Endothelial cell of umbilical vein (primary cell): ENCODE data around the gene GP5. TPM values are rescaled to one million over a fixed set of nuclear protein-coding genes. Genes with fewer than 3 reads are reported as not detected.

Experiments
- BruUV-seq: library from RNA; stranded (reverse); fragments of 400-500 nt; replicated peaks from 2 replicates; lab custom pipeline; 2021; lab: Mats Ljungman, UMichigan
- CTCF ChIA-PET: fragments of 300-600, 350-600 bp; sonication (Branson Sonifier 250); formaldehyde crosslinking; loops from one replicate; lab custom pipeline; 2021; ENCODE audit warnings: antibody characterized with exemption, inconsistent platforms; lab: Charles Lee
- POLR2A ChIA-PET: fragments of 300-600, 350-600 bp; sonication (Branson Sonifier 250); formaldehyde crosslinking; loops from one replicate; lab custom pipeline; 2021; ENCODE audit warnings: antibody characterized with exemption, inconsistent platforms; lab: Charles Lee
- DNase-seq: peaks from one replicate; pipeline ENCODE4 v3.0.0-alpha.2; 2011; ENCODE audit warnings: low read depth, low spot score
- FAIRE-seq: peaks from 2 replicates; lab custom pipeline; 2011; peaks lifted over from hg19 to GRCh38; lab: Jason Lieb, UNC
- H2AFZ ChIP-seq: 2 replicates; pipeline ENCODE4 v1.6.0; 2012; ENCODE audit warnings: low read depth, low read length, control low read depth, inconsistent platforms
- H3K27ac ChIP-seq: 2 replicates; pipeline ENCODE4 v1.5.1; 2011; ENCODE audit warnings: low read depth, mild to moderate bottlenecking, control low read depth, low read length, moderate library complexity; ENCODE audit not compliant: insufficient read depth
- H3K27me3 ChIP-seq, 2 experiments: 2 replicates each; pipeline versions ENCODE4 v1.6.0 to v1.6.1; 2011; ENCODE audit warnings: low read length in 2 of 2, mixed read lengths in 1 of 2; ENCODE audit not compliant: control insufficient read depth in 2 of 2, insufficient read depth in 2 of 2
- H3K36me3 ChIP-seq, 2 experiments: 2 replicates in 1 of 2; 3 replicates in 1 of 2; pipeline ENCODE4 v1.5.1; 2011; ENCODE audit warnings: low read length in 2 of 2, mild to moderate bottlenecking in 1 of 2, moderate library complexity in 1 of 2; ENCODE audit not compliant: control insufficient read depth in 2 of 2, insufficient read depth in 2 of 2; ENCODE audit errors: extremely low read depth in 1 of 2
- H3K4me1 ChIP-seq: 3 replicates; pipeline ENCODE4 v1.5.1; 2011; ENCODE audit warnings: mild to moderate bottlenecking, low read length; ENCODE audit not compliant: control insufficient read depth, insufficient read depth; ENCODE audit errors: extremely low read depth
- H3K4me2 ChIP-seq: 2 replicates; pipeline ENCODE4 v1.6.1; 2011; ENCODE audit warnings: low read length, control low read depth, mixed read lengths; ENCODE audit not compliant: insufficient read depth
- H3K4me3 ChIP-seq, 3 experiments: fragments of 200-600 bp in 1 of 3; sonication (generic), shearing (Covaris generic) in 1 of 3; replicated peaks in 1 of 3; 2 replicates each; pipeline ENCODE4 v1.5.1; 2011 to 2016; ENCODE audit warnings: control low read depth in 3 of 3, low read length in 3 of 3, mild to moderate bottlenecking in 2 of 3, inconsistent platforms in 1 of 3, low read depth in 1 of 3, moderate library complexity in 1 of 3; ENCODE audit not compliant: insufficient read depth in 1 of 3
- H3K79me2 ChIP-seq: 2 replicates; pipeline ENCODE4 v1.6.0; 2012; ENCODE audit warnings: low read length, inconsistent platforms; ENCODE audit not compliant: control insufficient read depth, insufficient read depth
- H3K9ac ChIP-seq: replicated peaks from 2 replicates; pipeline ENCODE3; 2011; ENCODE audit warnings: low read length, control low read depth; ENCODE audit not compliant: insufficient read depth; ENCODE audit errors: extremely low read depth
- H3K9me1 ChIP-seq: replicated peaks from 3 replicates; pipeline ENCODE4 v1.6.0; 2011; ENCODE audit warnings: mild to moderate bottlenecking, low read length; ENCODE audit not compliant: control insufficient read depth, insufficient read depth; ENCODE audit errors: extremely low read depth
- H3K9me3 ChIP-seq: replicated peaks from 2 replicates; pipeline ENCODE4 v1.5.1; 2012; ENCODE audit warnings: low read length, inconsistent platforms; ENCODE audit not compliant: control insufficient read depth, insufficient read depth
- H4K20me1 ChIP-seq: replicated peaks from 2 replicates; pipeline ENCODE3; 2011; ENCODE audit warnings: mild to moderate bottlenecking, low read length; ENCODE audit not compliant: control insufficient read depth, insufficient read depth; ENCODE audit errors: extremely low read depth
- EZH2 ChIP-seq: IDR thresholded peaks from 2 replicates; pipeline ENCODE4 v1.6.1; 2012; ENCODE audit warnings: borderline replicate concordance, low read depth, mild to moderate bottlenecking, moderate library complexity, low read length, inconsistent platforms; ENCODE audit not compliant: severe bottlenecking
- FOS ChIP-seq: IDR thresholded peaks from 2 replicates; pipeline ENCODE4 v1.6.1; 2011; ENCODE audit warnings: mild to moderate bottlenecking, low read length, moderate library complexity, borderline replicate concordance; ENCODE audit not compliant: insufficient read depth
- GATA2 ChIP-seq: IDR thresholded peaks from 2 replicates; pipeline ENCODE4 v1.7.0; 2011; ENCODE audit warnings: low read depth, mild to moderate bottlenecking, moderate library complexity, mixed read lengths, low read length; ENCODE audit not compliant: insufficient read length, insufficient read depth
- JUN ChIP-seq: IDR thresholded peaks from 2 replicates; pipeline ENCODE4 v1.6.1; 2011; ENCODE audit warnings: borderline replicate concordance, low read depth; ENCODE audit not compliant: insufficient read length, insufficient read depth
- MYC ChIP-seq: IDR thresholded peaks from one replicate; pipeline ENCODE4 v1.6.1; 2011; ENCODE audit warnings: mild to moderate bottlenecking, low read depth, low read length
- POLR2A ChIP-seq: IDR thresholded peaks from 2 replicates; pipeline ENCODE4 v1.6.1; 2012; ENCODE audit warnings: low read depth, mild to moderate bottlenecking, control low read depth, low read length
- POLR2AphosphoS5 ChIP-seq: IDR thresholded peaks from 2 replicates; pipeline ENCODE4 v1.6.1; 2012; ENCODE audit warnings: low read depth, mild to moderate bottlenecking, control low read depth, low read length, moderate library complexity; ENCODE audit not compliant: insufficient read depth
- dilution Hi-C: fragments of 300-500 bp; cut with MboI; formaldehyde crosslinking; loops from one replicate; pipeline ENCODE4 v1.15.0; 2019; ENCODE audit warnings: low sequenced_read_pairs; ENCODE audit not compliant: extremely low pct_ligation_motif_present
- intact Hi-C: fragments of 100-400 bp; cut with micrococcal nuclease; formaldehyde crosslinking; loops from one replicate; pipeline ENCODE4 v1.10.0; 2022
- polyA plus RNA-seq, 4 experiments: library from polyadenylated mRNA; depleted of rRNA in 3 of 4; stranded (reverse) in 3 of 4; unstranded in 1 of 4; fragments of >200 nt; gene quantifications; 2 replicates each; pipeline versions ENCODE4 v1.2.1 to v1.2.3, GENCODE V29; 2011 to 2012; ENCODE audit warnings: missing spikeins in 1 of 4
- total RNA-seq: library from RNA; stranded (reverse); gene quantifications from 2 replicates; pipeline ENCODE4 v1.2.3, GENCODE V29; 2021
- TF ChIP-seq, protein P1 (sequence below), 2 donors: IDR thresholded peaks; 1 replicate in 1 of 2; 2 replicates in 1 of 2; pipeline ENCODE4 v1.5.1; 2011; ENCODE audit warnings: low read length in 2 of 2, mild to moderate bottlenecking in 2 of 2, moderate library complexity in 2 of 2, control low read depth in 1 of 2, inconsistent platforms in 1 of 2, low read depth in 1 of 2; ENCODE audit not compliant: insufficient read depth in 1 of 2; ENCODE audit errors: extremely low read depth in 1 of 2
- TF ChIP-seq, protein P2 (sequence below): IDR thresholded peaks from 2 replicates; pipeline ENCODE4 v1.6.1; 2011; ENCODE audit not compliant: insufficient read depth, insufficient read length

The GP5 gene
- total and polyA plus RNA-seq, 2 donors (not counting 3 experiments of a cell fraction or from before 2014, with no cell fraction given), result 0.06 to 0.11 TPM

DNA sequence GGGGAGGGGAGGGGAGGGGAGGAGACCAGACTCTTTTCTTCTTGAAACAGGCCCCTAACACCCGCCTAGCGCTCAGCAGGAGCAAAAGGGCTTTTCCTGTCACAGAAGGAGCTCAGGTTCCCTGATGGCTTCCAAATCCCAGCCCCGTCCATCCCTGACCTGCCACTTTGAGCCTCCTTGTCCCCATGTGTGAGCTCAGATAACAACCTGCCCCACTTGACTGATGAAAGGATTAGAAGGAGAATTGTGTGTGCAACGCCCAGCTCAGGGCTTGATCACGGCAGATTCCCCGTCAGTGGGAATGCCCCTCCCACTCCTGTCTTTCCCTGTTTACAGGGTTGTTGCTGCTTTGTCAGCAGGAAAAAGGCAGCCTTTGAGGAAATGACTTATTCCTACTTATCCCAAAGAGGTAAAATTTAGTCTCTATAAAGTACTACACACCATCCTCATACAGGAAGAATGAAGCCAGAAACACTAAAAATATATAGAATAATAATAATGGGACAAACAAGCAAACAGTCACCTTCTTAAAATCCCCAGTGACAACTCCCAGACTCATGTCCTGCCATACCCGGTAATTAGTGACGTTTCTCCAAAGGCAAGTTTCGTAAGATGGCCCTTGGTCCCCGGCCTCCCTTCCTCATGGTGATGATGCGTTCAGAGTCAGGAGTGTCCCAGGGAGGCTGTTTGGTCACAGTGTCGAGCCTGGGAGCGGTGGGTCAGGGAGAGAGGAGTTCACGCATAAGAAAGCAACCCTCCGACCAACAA is 23.4 kb downstream of the GP5 start:
- peak; percentile 68 for DNase-seq
- BruUV-seq, result no TSS peak
- peak overlapping the region; percentile 90 for H2AFZ ChIP-seq

More for the DNA sequence above, 23.4 kb downstream of the GP5 start:
- intact Hi-C loops (no loop called here), dilution Hi-C loops (no loop called here)
- H3K27ac ChIP-seq, result no peak overlapping the region
- POLR2A ChIA-PET, result no interaction called here
- H3K4me1 ChIP-seq, result peaks cover 13% of the 10 kb centered on the region
- no peaks in the 10 kb centered on the region for H3K9me3 ChIP-seq
- H3K9ac ChIP-seq, result no peak overlapping the region
- TF ChIP-seq JUN (no peak), FOS (no peak), EZH2 (no peak), GATA2 (no peak), POLR2A (no peak), POLR2AphosphoS5 (no peak), MYC (no peak)
- TF ChIP-seq, protein P1, sequence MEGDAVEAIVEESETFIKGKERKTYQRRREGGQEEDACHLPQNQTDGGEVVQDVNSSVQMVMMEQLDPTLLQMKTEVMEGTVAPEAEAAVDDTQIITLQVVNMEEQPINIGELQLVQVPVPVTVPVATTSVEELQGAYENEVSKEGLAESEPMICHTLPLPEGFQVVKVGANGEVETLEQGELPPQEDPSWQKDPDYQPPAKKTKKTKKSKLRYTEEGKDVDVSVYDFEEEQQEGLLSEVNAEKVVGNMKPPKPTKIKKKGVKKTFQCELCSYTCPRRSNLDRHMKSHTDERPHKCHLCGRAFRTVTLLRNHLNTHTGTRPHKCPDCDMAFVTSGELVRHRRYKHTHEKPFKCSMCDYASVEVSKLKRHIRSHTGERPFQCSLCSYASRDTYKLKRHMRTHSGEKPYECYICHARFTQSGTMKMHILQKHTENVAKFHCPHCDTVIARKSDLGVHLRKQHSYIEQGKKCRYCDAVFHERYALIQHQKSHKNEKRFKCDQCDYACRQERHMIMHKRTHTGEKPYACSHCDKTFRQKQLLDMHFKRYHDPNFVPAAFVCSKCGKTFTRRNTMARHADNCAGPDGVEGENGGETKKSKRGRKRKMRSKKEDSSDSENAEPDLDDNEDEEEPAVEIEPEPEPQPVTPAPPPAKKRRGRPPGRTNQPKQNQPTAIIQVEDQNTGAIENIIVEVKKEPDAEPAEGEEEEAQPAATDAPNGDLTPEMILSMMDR (IDR thresholded peaks at IDR 0.05; ENCODE audit: extremely low read depth in 1 of 2, insufficient read depth in 1 of 2, low read depth in 1 of 2, low read length in 2 of 2), result no peak
- TF ChIP-seq, protein P2, sequence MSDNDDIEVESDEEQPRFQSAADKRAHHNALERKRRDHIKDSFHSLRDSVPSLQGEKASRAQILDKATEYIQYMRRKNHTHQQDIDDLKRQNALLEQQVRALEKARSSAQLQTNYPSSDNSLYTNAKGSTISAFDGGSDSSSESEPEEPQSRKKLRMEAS, result no peak
- no peaks in the 10 kb centered on the region for H3K9me1 ChIP-seq
- H4K20me1 ChIP-seq, result no peaks in the 10 kb centered on the region
- H3K4me2 ChIP-seq, result peak overlapping the region; percentile 58
- CTCF ChIA-PET, result interaction anchor here (0.9 to 1.6 kb wide), 5 partner anchors 10 to 42 kb away, joined by 3 to 15 read pairs (median 3); no protein-coding TSS in a partner anchor
- FAIRE-seq, result peak; percentile 81
- peaks cover 2 to 5% of the 10 kb centered on the region in 2 experiments for H3K27me3 ChIP-seq
- peak overlapping the region in 1 of 3 experiments; percentile 34 for H3K4me3 ChIP-seq
- no peaks in the 10 kb centered on the region for H3K36me3 ChIP-seq
- no peaks in the 10 kb centered on the region for H3K79me2 ChIP-seq
